PFSK-1 (cell line): ENCODE measurements around the gene JPH4.

Source experiments
- POLR2AphosphoS5 ChIP-seq: IDR thresholded peaks from 2 replicates; pipeline ENCODE4 v1.6.1; 2012; ENCODE audit warnings: low read depth, mild to moderate bottlenecking, control low read depth, low read length, moderate library complexity
- REST ChIP-seq, 2 experiments: IDR thresholded peaks; 2 replicates each; pipeline versions ENCODE4 v1.6.1 to v1.8.0; 2011 to 2012; ENCODE audit warnings: low read depth in 2 of 2, low read length in 2 of 2, control low read depth in 1 of 2, inconsistent platforms in 1 of 2, mild to moderate bottlenecking in 1 of 2, moderate library complexity in 1 of 2; ENCODE audit not compliant: insufficient read depth in 1 of 2
- SIN3A ChIP-seq: IDR thresholded peaks from 2 replicates; pipeline ENCODE4 v1.6.1; 2012; ENCODE audit warnings: mild to moderate bottlenecking, low read length, moderate library complexity, borderline replicate concordance; ENCODE audit not compliant: insufficient read depth

- TF ChIP-seq POLR2AphosphoS5 = no peak
- TF ChIP-seq SIN3A = no peak
- no peak for TF ChIP-seq REST (IDR thresholded peaks at IDR 0.05; ENCODE audit: insufficient read depth in 1 of 2, low read depth in 2 of 2, low read length in 2 of 2)
Observed at GRCh38 chr14:23569443-23570151, 9.0 kb downstream of the JPH4 start.
